NCI-H187 (cell line): Measurements from ENCODE around the gene ANO10.
A peak's percentile ranks its signal among the peaks of the same experiment; 100 is the strongest.
"Not testable (repeated sequence)": the region's sequence is repeated elsewhere in the genome, so short reads cannot be mapped to it uniquely, and the experiment has no call there.

Source experiments
- DNase-seq, 2 experiments: peaks; one replicate each; lab custom pipeline; 2025; lab: John Stamatoyannopoulos, UW

ANO10 gene

GRCh38 chr3:43621656-43622432, at the start of gene ANO10:
TSS of gene ANO10 (minus strand) at chr3:43622011. CDS start at chr3:43605852, 16,159 bp downstream.
- DNase-seq: peak; percentile 84 to 88

GRCh38 chr3:43670635-43671522, 49.1 kb upstream of the ANO10 start:
- DNase-seq: no peak

GRCh38 chr3:43665011-43665410, 43.2 kb upstream of the ANO10 start:
- not testable (repeated sequence) for DNase-seq

GRCh38 chr3:43661376-43661775, 39.6 kb upstream of the ANO10 start:
- DNase-seq: not testable (repeated sequence)

- DNase-seq: no peak
These were observed 37.6 kb upstream of the ANO10 start for GRCh38 chr3:43659250-43659880.

GRCh38 chr3:43656390-43656789, 34.6 kb upstream of the ANO10 start:
- not testable (repeated sequence) for DNase-seq

- no peak for DNase-seq
These were observed 28.5 kb upstream of the ANO10 start for GRCh38 chr3:43650345-43650744.

GRCh38 chr3:43649365-43649968, 27.7 kb upstream of the ANO10 start:
- no peak for DNase-seq

- DNase-seq: no peak
These were observed 27.1 kb upstream of the ANO10 start for GRCh38 chr3:43648957-43649356.

- DNase-seq: no peak
These were observed 25.7 kb upstream of the ANO10 start for GRCh38 chr3:43647331-43648166.

- DNase-seq: no peak
These were observed 22.6 kb upstream of the ANO10 start for GRCh38 chr3:43644443-43644842.

- no peak for DNase-seq
These were observed 19.7 kb upstream of the ANO10 start for GRCh38 chr3:43641306-43642114.

- DNase-seq: no peak
These were observed 18.9 kb upstream of the ANO10 start for GRCh38 chr3:43640681-43641080.

GRCh38 chr3:43638594-43639447, 17.0 kb upstream of the ANO10 start:
- peak in 1 of 2 experiments; percentile 0 for DNase-seq

- no peak for DNase-seq
These were observed 15.9 kb upstream of the ANO10 start for GRCh38 chr3:43637702-43638101.

- no peak for DNase-seq
These were observed 11.2 kb upstream of the ANO10 start for GRCh38 chr3:43632986-43633385.

- no peak for DNase-seq
These were observed 10.5 kb upstream of the ANO10 start for GRCh38 chr3:43632269-43632733.

- no peak for DNase-seq
These were observed 7.9 kb upstream of the ANO10 start for GRCh38 chr3:43629741-43630140.

- no peak for DNase-seq
These were observed 7.4 kb upstream of the ANO10 start for GRCh38 chr3:43629257-43629656.
